NCI-H69 (cell line): Measurements from ENCODE around the gene VRK3.

ENCODE experiments used
- DNase-seq: peaks from one replicate; lab custom pipeline; 2025; lab: John Stamatoyannopoulos, UW

VRK3 gene

GRCh38 chr19:50030937-50031336, 5.8 kb upstream of the VRK3 start:
- no peak for DNase-seq

- DNase-seq: no peak
These were observed 5.1 kb upstream of the VRK3 start for GRCh38 chr19:50030225-50030624.

- DNase-seq: no peak
These were observed 1.4 kb upstream of the VRK3 start for GRCh38 chr19:50026550-50026906.

GRCh38 chr19:50025794-50026549, 800 bp upstream of the VRK3 start, which contains the start of gene ZNF473:
Gene ZNF473, plus strand, starts transcription at chr19:50026005. Its CDS starts 5,078 bp downstream, at chr19:50031083.
- peak; percentile 98 for DNase-seq

- no peak for DNase-seq
These were observed 502 bp downstream of the VRK3 start for GRCh38 chr19:50024719-50025021.

- no peak for DNase-seq
These were observed 2.3 kb downstream of the VRK3 start for GRCh38 chr19:50022823-50023222.

GRCh38 chr19:50020481-50020880, 4.7 kb downstream of the VRK3 start:
- no peak for DNase-seq

GRCh38 chr19:50016225-50016807, 8.9 kb downstream of the VRK3 start:
- no peak for DNase-seq

- peak; percentile 24 for DNase-seq
These were observed 16.6 kb downstream of the VRK3 start for GRCh38 chr19:50008532-50008931.

GRCh38 chr19:50007947-50008346, 17.2 kb downstream of the VRK3 start:
- no peak for DNase-seq

- no peak for DNase-seq
These were observed 18.0 kb downstream of the VRK3 start for GRCh38 chr19:50007170-50007569.

GRCh38 chr19:50005428-50005827, 19.7 kb downstream of the VRK3 start:
- DNase-seq: no peak

GRCh38 chr19:50003810-50004419, 21.3 kb downstream of the VRK3 start:
- no peak for DNase-seq

GRCh38 chr19:50003254-50003788, 21.9 kb downstream of the VRK3 start:
- DNase-seq: no peak

- no peak for DNase-seq
These were observed 22.7 kb downstream of the VRK3 start for GRCh38 chr19:50002386-50002960.

GRCh38 chr19:50001775-50002174, 23.4 kb downstream of the VRK3 start:
- no peak for DNase-seq

- DNase-seq: no peak
These were observed 24.2 kb downstream of the VRK3 start for GRCh38 chr19:50000841-50001557.

- no peak for DNase-seq
These were observed 24.9 kb downstream of the VRK3 start for GRCh38 chr19:50000038-50000840.

GRCh38 chr19:49999371-50000010, 25.7 kb downstream of the VRK3 start:
- peak; percentile 51 for DNase-seq

GRCh38 chr19:49997709-49998108, 27.5 kb downstream of the VRK3 start:
- DNase-seq: peak; percentile 42

- no peak for DNase-seq
These were observed 36.7 kb downstream of the VRK3 start for GRCh38 chr19:49988433-49988832.
